HG03469 (cell line): Measurements from ENCODE around the gene MAP1B.

Experiments used
- ATAC-seq: cut with Tn5 transposase; IDR thresholded peaks from one replicate; pipeline ENCODE4 v1.9.1; 2021; ENCODE audit warnings: mild to moderate bottlenecking, moderate library complexity, moderate number of reproducible peaks; ENCODE audit not compliant: unreplicated experiment

Gene MAP1B

DNA sequence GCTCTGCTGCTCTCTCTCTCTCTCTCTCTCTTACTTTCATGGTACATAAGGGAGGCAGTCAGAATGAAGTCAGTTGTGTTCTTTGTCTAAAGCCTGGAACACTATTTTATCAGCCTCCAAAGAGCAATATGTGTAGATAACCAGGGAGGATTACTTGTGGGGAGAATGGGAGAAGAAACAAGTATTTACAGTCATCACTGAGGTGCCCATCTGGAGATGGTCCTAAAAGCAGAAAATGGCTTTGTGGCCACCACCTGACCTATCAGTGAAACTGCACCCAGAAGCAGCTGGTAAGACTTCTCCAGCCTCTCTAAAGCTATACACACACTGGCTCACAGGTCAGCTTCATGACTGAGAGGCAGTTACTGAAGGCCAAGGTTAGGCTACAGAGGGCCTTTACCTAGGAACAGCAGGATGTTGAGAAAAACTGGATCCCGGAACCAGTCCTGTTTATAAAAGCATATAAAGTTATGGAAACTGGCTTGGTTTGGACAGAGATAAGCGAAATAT, 137.6 kb downstream of the MAP1B start:
- ATAC-seq, result no peak

DNA sequence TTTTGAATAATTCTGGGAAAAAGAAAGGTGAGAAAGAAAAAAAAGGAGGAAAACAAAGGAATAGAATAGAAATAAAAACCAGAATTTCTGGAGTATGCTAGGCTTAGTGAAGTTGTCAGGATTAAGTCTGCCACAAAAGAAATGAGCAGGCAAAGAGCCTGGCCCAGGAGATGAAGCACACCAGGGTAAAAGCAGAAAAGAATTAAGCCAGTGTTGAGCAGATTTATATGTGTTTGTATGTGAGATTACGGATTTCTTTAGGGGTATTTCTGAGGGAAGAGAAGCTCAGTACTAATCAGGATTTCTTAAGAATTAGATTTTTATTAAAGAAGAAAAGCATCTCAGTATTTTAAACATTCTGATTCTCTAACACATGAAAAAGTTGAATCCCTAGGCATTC, 138.3 kb downstream of the MAP1B start:
- no peak for ATAC-seq

DNA sequence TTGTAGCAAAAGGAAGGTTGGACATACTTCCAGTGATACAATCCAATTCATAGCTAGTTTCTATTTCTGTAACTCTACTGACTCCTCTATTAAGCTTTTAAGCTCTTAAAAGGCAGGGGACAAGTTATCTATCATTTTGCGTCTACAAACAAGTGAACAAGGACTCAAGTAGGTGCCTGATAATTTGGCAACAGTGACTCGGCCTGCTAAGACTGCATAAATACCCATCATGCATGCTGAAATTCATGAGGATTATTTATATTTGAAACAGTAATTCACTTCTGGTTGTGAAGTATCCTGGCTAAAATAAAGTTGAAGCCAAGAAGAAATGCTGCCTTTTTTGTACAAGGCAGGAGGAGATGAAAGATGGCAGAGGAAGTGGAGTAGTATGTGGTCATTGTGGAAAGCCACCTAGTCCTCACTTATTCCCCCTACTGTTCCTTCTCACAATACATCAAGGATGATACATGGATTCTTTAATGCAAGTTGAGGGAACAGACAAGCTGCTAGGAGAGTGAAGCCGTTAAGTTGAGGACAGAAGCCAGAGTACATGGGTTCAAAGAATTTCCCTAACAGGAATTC, 138.8 kb downstream of the MAP1B start:
- no peak for ATAC-seq

DNA sequence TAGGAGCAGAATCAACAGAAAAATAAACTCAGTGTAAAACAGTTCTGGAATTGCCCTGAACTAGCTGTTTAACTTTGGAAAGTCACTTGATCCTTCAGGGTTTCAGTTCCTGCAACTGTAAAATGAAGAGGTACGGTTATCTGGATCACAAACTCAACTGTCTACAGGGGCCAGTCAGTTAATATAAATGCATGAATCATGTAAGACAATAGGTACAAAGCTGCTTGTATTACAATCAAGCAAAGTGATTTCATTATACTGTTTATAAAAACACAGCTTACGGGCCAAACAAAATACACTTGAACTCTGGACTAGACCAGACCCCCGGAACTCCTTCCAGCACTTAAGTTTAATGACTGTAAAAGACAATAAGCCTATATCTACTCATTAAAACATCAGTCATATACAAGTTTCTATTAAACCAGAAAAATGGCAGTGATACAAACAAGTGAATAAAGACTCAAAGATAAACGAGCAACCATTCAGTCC, 139.7 kb downstream of the MAP1B start:
- ATAC-seq, result no peak

DNA sequence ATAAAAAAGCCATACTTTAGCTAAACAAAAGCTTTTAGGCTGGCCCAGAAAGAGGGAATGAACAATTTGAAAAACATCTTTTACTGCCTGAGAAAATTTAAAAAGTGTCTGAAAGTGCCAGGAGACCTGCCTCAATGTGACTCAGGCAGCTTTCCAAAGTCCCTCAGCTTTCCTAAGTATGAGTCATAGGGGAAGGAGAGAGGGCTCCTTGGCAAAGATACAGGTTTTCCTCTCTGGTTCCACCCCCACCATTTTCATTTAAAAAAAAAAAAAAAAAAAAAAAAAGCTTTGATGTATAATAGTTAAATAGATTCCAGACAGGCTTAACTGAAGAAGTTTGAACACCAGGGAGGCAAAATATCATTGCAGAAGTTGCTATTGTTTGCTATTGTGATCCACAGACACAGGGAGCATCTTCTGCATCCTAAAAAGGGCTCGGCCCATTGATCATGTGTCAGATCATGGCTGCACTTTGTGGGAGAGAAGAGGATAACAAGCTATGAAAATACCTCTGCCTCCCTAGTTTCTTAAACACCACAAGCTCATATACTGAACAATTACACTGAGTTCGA, 141.2 kb downstream of the MAP1B start:
- ATAC-seq, result no peak

DNA sequence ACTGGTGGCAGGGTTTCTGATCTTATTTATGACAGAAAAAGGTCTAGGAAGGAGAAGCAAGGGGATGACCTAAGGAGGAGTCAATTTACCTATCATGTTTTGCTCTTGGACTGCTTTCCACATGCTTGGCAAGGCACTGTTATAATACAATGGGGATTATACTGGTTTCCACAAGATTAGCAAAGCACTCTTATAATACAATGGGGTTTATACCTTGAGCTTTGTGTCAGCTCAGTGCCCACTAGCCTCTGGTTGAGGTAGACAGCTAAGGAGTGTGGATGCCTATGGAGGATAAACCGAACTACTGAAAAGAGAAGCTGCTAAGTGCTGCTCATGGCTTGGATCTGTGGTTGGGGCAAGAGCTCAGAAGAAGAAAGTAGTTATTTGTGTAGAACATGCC, 144.1 kb downstream of the MAP1B start:
- ATAC-seq, result no peak

DNA sequence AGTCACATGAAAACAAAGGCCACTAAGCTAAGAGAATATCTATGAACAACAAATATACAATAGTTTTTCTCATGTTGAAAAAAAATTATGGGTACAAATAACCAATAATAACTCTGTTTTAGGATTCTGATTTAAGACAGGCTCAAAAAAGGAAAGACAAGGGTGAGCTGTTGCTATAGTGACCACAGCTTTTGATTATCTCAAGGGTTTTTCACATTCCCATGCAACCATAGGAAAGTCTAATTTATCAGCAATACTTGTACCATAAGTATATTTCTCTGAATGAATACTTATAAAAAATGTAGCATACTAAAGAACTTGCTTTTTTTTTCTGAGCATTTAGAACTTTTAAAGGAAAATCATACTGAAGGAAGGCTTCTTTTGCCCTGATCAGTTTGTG, 144.7 kb downstream of the MAP1B start:
- ATAC-seq, result no peak

DNA sequence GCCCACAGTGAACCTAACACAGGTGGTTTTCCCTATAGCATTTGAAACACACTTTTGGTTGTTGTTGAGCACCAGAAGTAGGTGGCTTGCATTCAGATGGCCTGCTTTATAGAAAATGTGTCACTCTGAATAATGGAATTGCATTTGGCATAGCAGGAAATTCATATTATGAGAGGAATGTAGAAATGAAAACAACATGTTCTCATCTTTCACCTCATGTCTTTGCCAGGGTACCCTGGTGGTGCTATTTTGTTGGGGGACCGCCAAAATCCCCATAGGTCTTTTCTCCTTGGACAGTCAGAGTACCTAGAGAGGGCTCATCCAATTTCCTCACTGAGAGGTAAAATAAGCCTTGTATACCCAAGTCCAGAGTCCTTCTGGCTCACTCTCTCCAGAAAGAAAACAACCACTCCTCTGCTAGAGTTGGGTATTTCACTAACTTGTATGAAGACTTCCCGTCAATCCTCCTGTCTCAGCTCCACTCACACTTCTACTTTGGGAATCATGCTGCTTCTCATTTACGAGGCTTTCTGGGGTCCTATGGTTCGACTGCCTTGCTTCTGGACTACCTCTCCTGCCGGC, 145.4 kb downstream of the MAP1B start:
- no peak for ATAC-seq

DNA sequence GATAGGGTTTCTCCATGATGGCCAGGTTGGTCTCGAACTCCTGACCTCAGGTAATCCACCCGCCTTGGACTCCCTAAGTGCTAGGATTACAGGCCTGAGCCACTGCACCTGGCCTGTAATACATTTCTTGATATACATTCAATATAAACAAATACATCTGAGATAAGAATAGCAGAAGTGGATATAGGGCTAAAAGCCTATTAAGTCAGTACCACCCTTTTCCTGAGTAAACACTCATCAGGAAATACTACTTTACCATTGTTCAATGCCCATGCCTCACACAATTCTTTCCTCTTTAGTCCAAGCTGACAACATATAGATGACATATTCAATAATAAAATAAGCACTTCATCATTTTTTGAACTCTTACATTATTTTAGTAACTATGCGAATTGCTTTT, 148.0 kb downstream of the MAP1B start:
- ATAC-seq, result no peak

DNA sequence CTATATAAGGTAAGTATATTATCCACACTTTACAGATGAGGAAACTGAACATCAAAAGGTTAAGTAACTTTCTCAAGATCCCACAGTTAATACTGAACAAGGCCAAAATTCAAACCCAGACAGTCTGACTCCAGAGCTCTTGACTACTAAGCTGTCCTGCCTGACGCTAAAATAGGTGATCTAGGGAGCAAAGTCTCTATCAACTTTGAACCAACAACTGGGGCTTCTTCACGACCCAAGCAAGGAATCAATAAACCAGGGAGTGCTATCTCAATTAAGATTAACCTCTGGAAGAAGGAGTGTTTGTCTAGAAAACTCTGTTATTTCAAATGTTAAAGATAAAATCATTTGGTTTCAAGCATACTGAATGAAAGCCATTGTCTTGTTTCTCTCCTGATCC, 148.4 kb downstream of the MAP1B start:
- no peak for ATAC-seq

DNA sequence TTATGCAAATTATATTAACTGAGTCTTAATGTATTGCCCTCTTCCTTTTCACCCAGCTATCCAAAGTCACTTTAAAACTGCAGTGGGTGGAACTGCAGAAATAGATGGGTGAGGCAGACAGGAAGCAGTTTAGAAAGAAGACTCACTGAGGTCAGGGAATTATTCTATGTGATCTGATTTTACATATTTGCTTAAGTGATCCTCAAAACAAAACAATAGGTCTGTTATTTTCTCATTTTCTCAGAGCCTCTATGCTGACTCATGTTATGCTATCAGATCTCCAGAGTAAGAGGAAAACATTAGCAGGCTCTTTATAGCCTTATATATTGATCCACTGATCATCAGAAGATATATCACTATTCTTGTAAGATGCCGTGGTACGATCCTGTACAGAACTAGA, 149.3 kb downstream of the MAP1B start:
- ATAC-seq, result no peak
